8988T (cell line): ENCODE results near the gene CPNE1.
A peak's percentile ranks its signal among the peaks of the same experiment; 100 is the strongest.

Experiments used
- DNase-seq: peaks from one replicate; pipeline ENCODE4 v3.0.0; 2011

Gene CPNE1

DNA sequence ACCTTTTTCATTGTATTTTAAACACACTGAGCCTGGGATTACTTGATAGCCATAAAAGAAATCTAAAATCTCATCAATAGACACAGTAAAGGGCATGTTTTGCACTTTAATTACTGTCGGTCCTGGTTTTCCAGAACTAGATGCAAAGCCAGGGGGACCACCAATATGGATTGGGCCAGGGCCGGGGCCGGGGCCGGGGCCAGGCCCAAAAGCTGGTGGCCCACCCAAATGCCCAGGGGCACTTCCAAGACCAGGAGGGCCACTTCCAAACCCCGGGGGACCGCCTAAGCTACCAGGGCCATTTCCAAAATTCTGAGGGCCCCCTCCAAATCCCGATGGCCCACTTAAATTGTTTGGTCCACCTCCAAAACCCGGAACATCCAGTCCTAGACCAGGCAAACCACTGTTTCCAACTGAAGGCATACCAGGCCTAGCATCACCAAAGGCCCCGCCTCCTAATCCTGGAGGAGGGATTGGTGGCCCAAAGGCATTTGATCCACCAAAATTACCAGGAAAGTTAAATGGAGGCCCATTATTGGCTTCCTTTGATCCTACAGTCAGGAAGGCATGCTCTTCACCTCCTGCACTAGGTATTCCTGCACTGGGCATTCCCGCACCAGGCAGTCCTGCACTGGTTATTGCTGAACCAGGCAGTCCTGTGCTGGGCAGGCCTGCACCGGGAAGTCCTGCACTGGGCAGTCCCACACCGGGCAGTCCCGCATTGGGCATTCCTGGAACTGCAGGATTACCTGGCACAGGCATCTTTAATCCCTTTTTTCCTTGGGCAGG, 11.9 kb downstream of the CPNE1 start:
- DNase-seq: no peak

DNA sequence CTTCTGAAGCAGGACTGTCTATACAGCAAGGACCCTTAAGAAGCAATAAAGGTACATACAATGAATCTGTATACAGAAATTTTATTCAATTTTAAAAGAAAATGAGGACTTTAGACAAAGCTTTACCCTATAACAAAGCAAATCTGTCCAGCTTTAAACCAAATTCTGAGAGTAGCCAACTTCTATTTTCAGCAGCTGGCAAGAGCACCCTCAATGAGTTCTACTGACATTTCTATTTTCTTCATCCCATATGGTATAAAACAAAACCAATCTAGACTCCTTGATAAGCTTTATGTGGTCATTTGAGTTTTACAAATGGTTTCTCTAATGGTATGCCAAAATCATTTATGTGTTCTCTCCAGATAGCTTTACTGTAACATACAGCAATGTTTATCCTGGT, 12.7 kb downstream of the CPNE1 start:
- no peak for DNase-seq

DNA sequence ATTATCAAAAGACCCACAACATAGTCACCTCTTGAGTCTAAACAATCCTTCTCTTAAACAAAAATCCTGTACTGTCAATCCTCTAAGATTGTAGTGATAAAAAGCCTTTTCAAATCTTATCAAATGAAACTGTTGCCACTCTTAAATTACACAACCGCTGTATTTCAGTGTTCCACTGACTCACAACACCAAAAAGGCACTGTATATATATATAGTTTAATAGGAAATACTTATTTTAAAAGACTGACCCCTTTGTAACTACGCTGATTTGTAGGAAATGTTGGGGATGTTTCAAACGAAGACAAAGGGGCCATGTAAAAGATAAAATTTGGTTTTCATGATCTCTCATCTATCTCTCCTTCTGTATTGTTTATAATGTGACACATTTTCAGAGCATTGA, 14.1 kb downstream of the CPNE1 start:
- DNase-seq: no peak

DNA sequence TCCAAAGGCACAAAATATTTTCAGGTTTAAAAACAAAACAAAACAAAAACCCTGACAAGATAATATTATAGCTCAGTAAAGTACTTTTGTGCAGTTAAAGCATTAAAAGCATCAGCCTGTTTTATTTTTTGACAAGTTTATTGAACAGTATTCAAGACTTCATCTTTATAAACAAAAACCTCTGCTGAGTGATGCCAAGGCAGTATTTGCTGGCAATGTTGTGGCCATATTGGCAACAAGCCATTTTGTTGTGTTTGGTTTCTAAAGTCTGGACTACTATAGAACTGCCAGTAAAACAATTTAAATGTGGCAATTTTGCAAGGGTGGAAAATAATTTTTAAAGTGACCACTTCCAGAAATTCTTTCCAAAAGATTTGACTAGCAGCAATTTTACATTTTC, 15.9 kb downstream of the CPNE1 start:
- no peak for DNase-seq

DNA sequence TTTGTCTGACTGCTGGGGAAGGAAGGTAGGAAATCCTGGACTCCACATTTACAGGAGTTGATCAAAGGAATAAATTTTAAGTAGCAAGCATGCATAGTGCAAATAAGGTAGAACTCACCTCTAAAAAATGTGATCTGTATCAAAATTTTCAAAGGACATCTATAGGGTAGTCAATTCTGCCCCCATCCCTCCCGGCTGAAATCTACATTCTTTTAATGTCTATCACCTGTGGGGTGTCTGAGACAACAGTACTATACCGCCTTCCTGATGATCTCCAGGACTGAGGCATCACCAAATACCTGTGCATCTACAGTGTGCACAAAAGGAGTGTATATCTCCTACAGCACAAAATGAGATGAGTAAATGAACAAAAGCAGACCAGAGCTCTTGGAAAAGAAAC, 19.9 kb downstream of the CPNE1 start:
- no peak for DNase-seq

DNA sequence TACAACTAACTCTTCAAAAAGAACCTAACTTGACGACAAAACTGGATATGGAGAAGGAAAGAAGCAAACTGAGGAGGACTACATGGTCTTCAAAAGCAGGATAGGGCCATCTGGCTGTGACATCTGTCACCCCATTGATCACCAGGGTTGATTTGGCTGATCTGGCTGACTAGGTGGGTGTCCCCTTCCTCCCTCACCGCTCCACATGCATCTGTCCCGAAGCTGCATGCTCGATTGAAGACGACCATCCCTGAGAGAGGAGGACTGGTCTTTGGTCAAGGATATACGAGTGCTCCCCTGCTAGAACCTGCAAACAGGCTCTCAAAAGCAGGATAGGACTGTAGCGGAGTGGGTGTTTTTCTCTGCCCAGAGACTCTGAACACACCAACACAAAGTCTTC, 21.7 kb downstream of the CPNE1 start:
- DNase-seq: no peak

DNA sequence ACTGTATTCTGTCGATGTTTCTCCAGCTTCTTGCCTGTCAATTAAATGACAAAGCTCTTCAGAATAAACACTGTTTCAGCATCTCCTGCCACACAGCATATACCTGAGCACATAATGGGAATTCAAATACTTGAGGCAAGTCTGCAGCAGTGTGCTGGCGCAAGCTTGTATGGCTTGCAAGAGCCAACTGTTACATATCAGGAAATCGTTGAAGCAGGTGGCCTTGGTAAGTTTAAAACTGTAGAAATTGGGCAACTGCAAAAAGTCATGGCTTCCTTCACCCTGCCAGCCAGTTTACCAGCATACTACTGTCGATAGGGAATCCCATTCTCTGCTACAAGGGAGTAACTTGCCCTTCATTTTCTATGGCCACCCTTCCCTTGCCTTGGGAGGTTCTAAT, 23.0 kb downstream of the CPNE1 start:
- DNase-seq: no peak

DNA sequence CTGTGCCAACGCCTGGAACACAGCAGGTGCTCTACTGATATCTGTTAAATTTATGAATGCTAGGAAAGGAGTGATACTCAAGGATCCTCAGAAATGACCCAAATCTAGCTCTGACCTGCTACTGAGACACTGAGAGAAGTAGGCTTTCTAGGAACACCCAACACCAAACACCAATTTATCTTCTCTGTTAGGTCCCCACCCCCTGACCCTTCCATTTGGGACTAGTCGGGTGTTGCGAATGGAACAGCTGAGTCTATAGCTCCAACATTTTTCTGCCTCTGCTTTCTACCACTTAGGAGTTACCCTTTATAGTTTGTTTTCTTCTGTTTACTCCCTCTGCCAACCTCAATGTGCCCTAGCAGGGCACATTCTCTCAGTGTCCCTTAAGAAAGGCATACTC, 24.0 kb downstream of the CPNE1 start:
- no peak for DNase-seq

DNA sequence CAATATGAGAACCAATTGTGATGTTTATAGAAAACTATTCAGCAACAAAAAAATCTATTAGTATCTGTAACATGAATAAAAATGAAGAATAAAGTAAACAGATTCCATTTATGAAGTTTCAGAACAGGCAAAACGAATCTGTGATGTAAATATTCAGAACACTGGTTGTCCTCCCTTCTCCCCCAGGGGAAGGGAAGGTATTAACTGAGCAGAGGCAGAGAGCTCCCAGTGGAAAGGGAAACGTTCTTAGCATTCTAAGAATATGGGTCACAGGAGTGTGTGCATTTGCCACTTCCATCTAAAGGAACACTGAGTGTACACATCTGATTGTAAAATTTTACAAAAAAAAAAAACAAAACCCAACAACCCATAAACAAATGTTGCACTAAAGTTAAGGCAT, 25.9 kb downstream of the CPNE1 start:
- no peak for DNase-seq

DNA sequence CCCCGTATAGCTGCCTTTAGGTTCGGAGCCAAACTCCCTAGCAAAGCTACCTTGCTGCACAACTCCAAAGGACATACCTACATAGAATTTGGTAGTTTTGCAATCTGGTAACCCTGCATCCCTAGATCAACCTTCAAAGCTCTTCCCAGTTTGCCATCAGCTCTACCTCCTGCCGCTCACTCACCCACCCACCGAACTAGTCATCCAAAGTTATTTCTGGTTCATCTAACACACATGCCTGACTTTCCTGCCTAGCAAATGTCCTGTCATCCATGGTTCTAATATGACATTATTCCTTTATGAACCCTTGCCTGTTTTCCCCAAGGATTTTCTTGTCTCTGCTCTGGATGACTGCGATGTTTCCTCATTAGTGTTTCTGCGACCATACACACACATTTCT, 27.4 kb downstream of the CPNE1 start:
- no peak for DNase-seq

DNA sequence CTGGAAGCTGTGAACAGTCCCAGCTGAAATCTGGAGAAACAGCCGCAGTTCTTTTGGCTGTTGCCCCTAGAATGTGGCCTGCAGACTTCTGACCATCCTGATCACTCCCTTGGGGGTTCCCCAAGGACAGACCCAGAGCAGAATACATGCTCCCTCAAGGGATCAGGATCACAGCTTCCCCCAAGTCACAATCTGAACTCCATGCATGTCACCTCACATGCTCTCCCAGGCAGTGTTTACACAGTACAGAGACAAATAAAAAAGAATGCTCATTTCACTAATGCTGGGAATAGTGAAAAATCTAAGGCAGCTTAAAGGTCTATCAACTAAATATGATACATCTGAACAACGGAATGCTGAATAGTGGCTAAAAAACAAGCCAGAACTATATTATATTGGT, 28.6 kb downstream of the CPNE1 start:
- DNase-seq: no peak

DNA sequence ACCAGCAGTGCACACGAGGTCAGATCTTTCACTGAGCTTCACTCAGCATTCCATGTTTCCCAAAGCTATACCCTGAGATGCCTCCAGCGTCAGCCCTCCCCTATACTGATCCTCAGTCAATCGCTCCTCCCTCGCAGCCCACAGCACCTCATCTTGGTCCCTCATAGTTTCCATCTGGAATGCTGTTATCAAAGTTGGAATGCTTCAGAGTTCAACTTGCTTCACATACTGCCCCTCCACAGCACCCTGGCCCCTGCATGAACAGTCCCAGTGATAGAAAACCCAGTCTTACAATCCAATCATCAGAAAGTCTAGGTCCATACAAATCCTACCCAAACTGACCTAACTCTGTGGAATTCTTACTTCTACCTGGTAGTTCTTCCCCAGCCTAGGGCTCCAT, 29.0 kb downstream of the CPNE1 start:
- DNase-seq: no peak

DNA sequence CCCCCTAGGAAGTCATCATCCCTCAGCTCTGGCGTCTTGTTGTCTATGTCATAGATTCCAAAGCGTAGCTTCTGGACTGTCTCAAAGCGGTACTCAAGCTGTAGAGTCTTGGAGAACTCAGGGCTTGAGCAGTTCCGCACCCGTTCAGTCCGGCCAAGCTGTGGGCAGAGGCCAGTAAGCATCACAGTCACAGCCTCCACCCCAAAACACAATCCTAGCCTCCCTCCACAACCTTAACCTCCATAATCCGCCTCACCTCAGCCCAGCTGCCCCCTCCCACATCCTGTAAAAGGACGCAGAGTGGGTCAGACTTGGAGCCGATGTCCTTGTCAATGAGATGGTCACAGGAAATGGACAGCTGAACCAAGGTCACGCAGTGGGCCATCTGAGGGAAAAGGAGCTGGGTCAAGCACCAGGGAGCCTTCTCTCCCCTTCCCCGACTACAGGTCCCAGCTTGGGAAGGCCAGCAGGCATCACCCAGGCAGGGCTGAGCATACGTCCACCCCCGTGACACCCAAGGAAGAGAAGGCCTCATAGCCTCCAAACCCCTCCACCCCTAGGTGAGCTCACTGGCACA, 32.1 kb downstream of the CPNE1 start:
- DNase-seq: no peak

DNA sequence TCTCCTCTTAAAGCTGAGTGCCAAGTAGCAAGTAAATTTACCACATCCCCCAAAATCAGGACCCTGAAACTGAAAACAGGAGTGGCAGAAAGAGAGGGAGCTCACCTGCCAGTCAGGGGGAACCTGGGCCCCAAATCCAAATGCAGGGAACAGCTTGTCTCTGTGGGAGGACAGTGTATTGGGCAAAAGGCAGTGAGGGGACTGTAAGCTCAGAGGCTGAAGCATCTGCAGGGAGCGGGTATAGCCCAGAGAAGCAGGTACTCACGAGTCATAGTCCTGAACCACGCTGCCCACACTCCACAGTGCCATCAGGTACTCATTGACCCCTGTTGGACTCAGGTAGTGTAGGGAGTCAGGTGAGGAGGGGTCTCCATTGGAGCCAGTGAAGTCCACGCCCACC, 34.1 kb downstream of the CPNE1 start:
- no peak for DNase-seq

DNA sequence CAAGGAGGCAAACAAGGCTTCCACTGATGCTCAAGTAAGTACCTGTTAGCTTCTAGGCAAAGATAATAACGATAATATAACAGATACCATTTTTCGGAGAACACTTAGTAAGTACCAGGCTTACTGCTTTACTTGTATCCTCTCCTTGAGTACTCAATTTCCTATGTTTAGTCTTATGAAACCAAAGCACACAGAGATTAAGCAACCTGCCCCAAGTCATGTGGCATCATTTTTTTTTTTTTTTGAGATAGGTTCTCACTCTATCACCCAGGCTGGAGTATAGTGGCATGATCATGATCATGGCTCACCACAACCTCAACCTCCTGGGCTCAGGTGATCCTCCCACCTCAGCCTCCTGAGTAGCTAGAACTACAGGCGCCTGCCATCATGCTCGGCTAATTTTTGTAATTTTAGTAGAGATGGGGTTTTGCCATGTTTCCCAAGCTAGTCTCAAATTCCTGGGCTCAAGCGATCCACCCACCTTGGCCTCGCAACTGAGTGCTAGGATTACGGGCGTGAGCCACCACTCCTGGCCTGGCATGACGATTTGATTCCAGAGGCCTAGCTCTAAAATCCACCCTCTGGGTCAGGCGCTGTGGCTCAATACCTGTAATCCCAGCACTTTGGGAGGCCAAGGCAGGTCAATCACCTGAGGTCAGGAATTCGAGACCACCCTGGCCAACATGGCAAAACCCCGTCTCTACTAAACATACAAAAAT, 35.1 kb downstream of the CPNE1 start:
- no peak for DNase-seq

DNA sequence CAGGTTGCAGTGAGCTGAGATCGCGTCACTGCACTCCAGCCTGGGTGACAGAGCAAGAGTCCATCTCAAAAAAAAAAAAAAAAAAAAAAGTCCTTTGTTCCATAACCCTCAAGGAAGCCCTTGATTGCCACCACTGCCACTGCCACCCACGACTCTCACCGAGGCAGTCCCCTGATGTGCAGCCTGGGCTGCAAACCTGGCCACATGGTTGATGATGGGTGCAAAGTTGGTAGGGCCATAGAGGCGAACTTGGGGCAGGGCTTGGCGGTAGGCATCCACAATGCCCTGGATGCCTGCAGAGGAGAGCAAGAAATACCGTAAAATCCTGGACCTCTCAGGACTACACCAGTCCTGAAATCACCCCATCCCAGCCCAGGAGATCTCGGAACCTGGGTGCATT, 37.6 kb downstream of the CPNE1 start:
- DNase-seq: no peak

DNA sequence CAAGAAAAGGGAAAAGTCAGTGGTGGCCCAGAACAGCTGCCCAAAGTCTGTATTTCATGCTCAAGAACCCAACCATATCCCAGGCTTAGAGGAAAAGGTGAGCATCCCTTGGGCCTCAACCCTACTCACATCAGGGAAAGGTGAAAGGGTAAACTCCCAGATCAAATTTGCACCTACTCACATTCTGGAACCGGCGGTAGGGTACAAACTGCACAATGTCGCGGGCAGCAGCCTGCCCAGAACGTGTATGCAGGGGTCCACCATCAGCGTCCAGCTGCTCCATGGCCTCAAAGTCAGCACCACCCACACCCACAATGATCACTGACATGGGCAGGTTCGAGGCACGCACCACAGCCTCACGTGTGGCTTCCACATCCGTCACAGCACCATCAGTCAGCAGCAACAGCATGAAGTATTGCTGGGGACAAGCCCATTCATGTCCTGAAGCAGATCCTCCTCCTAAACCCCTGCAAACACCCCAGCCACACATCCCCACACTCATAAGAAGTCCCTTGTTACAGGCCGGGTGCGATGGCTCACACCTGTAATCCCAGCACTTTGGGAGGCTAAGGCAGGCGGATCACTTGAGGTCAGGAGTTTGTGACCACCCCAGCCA, 38.2 kb downstream of the CPNE1 start:
- no peak for DNase-seq

DNA sequence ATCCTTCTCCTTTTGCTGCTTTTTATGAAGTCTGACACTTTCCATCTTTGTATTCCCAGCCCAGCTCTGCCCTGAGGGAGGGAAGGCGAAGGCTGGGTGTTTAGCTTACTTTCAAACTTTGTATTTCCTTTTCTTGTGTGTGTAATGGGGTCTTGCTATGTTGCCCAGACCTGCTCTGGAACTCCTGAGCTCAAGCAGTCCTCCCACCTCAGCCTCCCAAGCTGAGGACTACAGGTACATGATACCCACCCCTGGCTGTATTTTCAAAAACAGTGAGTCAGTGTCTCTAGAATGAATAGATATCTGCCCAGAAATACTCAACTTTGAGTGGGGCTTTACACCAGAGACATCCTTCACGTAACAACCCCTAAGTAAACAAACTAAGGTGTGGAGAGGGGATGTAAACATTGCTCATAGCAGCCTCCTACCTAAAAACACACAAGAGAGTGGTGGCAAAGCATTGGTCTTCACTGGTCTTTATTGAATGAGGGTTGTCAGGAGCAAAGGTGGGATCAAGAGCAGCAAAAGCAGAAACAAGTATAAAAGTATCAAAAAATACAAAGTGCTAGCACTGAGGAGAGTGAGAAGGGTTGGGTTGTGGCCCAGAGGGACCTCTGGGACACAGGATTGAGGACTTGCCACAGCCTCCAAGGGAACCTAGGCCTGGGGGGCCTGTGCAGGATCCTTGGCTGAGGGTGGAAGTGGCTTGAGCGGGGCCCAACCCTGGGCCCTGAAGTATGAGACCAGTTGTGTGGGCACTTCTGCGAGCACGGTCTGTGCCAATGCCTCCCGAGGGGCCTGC, 38.9 kb downstream of the CPNE1 start:
- no peak for DNase-seq

DNA sequence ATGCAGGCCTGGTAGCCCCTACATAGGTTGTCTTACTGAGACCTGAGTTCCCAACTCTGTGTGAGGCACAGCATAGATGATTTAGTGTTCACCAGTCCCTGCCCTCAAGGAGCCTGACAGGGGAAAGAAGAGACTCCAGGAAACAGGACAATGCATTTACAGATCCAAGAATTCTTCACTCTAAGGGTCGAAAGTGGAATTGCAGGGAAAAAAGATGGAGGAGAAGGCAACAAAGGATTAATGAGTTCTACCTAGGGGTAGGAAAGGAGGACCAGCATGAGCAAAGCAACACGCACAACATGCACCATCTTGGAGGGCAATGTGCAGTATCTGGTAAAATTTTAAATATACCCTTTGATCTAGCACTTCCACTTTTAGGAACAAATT, 43.1 kb downstream of the CPNE1 start:
- no peak for DNase-seq

DNA sequence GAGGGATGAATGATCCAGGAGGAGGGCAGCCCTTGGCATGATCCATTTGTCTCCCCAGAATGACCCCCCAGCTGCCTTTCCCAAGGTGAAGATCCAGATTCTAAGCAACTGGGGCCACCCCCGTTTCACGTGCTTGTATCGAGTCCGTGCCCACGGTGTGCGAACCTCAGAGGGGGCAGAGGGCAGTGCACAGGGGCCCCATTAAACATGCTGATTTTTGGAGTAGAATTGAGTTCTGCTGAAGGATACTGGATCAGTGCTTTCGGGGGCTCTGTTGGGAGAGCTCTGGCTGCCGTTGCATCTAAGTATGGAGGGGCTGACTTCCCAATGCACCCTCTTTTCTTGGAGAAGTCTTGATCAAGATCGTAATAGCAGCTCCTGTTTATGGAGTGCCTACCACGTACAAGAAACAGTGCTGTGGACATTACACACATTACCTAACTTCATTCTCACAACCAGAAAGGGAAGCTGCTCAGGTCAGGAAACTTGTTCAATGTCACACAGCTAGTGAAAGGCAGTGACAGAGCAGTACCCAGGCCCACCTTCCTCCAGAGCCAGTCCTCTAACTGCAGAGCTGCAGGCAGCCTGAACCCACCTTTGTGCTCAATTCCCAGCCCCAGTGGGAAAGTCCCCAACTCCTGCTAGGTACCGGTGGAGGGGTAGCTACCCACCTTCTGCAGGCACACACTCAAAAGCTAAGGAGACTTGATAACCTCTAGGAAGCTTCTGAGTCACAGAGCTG, 43.7 kb downstream of the CPNE1 start:
- DNase-seq: no peak

DNA sequence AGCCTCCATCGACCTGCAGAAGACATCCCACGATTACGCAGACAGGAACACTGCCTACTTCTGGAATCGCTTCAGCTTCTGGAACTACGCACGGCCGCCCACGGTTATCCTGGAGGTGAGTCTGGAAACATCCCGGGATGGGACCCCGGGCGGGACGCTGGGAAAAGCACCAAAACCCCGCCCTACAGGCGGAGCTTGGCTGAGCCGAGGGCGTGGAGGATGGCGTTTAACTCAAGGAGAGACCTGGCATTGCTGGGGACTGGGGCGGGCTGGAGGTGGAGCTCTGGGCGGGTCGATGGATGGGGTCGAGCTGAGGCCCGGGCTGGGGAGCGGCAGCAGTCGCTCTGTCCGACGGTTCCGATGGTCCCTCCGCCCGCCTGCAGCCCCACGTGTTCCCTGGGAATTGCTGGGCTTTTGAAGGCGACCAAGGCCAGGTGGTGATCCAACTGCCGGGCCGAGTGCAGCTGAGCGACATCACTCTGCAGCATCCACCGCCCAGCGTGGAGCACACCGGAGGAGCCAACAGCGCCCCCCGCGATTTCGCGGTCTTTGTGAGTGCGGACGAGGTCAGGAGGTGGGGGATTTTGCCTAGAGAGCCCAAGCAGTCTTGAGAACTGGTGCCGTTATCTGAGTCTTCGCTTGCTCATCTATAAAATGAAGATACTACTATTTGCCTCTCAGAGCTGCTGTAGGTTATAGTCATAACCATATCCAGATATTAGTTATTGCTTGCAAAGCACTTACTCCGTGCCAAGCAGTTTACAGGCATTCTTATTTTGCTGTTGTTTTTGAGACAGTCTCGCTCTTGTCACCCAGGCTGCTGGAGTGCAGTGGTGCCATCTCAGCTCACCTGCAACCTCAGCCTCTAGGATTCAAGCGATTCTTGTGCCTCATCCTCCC, 45.3 kb downstream of the CPNE1 start:
- peak; percentile 92 for DNase-seq
